Upper lobe of right lung (tissue), 1 donor: ENCODE measurements around the gene RNU5B-1. TPM values are rescaled to one million over a fixed set of nuclear protein-coding genes. Genes with fewer than 3 reads are reported as not detected.

Experiments used
- ATAC-seq: fragments of 200-7000 bp; cut with Tn5 transposase; one replicate; pipeline ENCODE4 v1.9.1; 2020; ENCODE audit warnings: mild to moderate bottlenecking, moderate library complexity
- DNase-seq: peaks from one replicate; pipeline ENCODE4 v3.0.0-alpha.2; 2020
- H3K27ac ChIP-seq: fragments of 200-600 bp; one replicate; pipeline ENCODE4 v1.8.0; 2022
- H3K27me3 ChIP-seq: fragments of 200-600 bp; one replicate; pipeline ENCODE4 v1.8.0; 2022; ENCODE audit warnings: mild to moderate bottlenecking
- H3K36me3 ChIP-seq: fragments of 200-600 bp; one replicate; pipeline ENCODE4 v1.8.0; 2022
- H3K4me1 ChIP-seq: fragments of 200-600 bp; one replicate; pipeline ENCODE4 v1.8.0; 2022
- H3K4me3 ChIP-seq: fragments of 200-600 bp; one replicate; pipeline ENCODE4 v1.8.0; 2022; ENCODE audit warnings: mild to moderate bottlenecking
- H3K9me3 ChIP-seq: fragments of 200-600 bp; one replicate; pipeline ENCODE4 v1.8.0; 2022
- intact Hi-C: fragments of 100-400 bp; cut with DNase I; formaldehyde crosslinking; loops from one replicate; pipeline ENCODE4 v1.11.0; 2022
- total RNA-seq: library from RNA; stranded (reverse); fragmentation: NEBNext Ultra II Directional; extraction: Animal tissue kit (Norgen Biotek cat#: 25700); gene quantifications from one replicate; pipeline ENCODE4 v1.2.1, GENCODE V29; 2021
- TF ChIP-seq, protein P1 (sequence below): fragments of 200-600 bp; IDR thresholded peaks from one replicate; pipeline ENCODE4 v1.8.0; 2022; ENCODE audit warnings: antibody characterized with exemption
- donor health status: DM: no; HTN: yes; CAD: no; lungs with severe emphysema.

Gene RNU5B-1
- total RNA-seq, 1 donor from 2014 or later, result 21.6 TPM

DNA sequence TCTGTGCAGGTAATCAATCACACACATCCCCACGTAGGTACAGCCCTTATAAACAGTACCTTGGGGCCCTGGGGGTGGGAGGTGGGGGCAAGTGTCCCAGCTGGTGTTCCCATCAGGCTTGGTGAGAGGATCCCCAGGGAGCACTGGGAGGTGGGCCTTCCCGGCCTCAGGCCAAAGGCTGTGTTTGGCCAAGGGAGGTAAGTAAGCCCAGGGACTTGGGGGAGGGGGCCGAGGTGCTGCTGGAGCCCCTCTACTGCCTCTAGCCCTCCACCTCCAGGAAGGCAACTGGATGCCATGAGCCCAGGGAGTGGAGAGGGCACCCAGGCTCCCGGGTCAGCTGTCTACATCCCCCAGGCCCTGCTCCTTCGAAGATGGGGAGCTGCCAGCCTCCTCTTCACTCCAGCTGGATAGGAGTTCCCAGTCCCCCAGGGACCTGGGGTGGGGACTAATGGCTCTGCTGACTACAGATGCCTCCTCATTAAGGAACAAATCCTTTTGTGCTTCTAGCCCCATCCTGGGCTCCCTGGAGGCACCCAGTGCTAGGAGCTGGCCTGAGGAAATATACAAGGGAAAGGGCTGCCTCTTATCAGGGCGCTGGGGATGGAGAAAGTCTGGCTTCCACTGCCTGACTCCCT, 33.1 kb downstream of the RNU5B-1 start:
- Histone ChIP-seq H3K36me3 (no peaks in the 10 kb centered on the region), H3K9me3 (no peaks in the 10 kb centered on the region), H3K4me1 (no peaks in the 10 kb centered on the region), H3K27ac (no peak overlapping the region), H3K4me3 (no peak overlapping the region), H3K27me3 (no peaks in the 10 kb centered on the region)
- TF ChIP-seq, protein P1, sequence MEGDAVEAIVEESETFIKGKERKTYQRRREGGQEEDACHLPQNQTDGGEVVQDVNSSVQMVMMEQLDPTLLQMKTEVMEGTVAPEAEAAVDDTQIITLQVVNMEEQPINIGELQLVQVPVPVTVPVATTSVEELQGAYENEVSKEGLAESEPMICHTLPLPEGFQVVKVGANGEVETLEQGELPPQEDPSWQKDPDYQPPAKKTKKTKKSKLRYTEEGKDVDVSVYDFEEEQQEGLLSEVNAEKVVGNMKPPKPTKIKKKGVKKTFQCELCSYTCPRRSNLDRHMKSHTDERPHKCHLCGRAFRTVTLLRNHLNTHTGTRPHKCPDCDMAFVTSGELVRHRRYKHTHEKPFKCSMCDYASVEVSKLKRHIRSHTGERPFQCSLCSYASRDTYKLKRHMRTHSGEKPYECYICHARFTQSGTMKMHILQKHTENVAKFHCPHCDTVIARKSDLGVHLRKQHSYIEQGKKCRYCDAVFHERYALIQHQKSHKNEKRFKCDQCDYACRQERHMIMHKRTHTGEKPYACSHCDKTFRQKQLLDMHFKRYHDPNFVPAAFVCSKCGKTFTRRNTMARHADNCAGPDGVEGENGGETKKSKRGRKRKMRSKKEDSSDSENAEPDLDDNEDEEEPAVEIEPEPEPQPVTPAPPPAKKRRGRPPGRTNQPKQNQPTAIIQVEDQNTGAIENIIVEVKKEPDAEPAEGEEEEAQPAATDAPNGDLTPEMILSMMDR, result no peak
- ATAC-seq (no peak), DNase-seq (no peak)
- intact Hi-C loops, result no loop called here

GRCh38 chr15:65338366-65338765, 33.9 kb downstream of the RNU5B-1 start:
- no peak overlapping the region for H3K27ac ChIP-seq
- no peaks in the 10 kb centered on the region for H3K27me3 ChIP-seq
- H3K4me3 ChIP-seq, result no peak overlapping the region
- H3K36me3 ChIP-seq, result no peaks in the 10 kb centered on the region
- TF ChIP-seq, protein P1, result no peak
- H3K9me3 ChIP-seq, result no peaks in the 10 kb centered on the region
- H3K4me1 ChIP-seq, result no peaks in the 10 kb centered on the region
- ATAC-seq (no peak), DNase-seq (no peak)
- intact Hi-C loops, result no loop called here

DNA sequence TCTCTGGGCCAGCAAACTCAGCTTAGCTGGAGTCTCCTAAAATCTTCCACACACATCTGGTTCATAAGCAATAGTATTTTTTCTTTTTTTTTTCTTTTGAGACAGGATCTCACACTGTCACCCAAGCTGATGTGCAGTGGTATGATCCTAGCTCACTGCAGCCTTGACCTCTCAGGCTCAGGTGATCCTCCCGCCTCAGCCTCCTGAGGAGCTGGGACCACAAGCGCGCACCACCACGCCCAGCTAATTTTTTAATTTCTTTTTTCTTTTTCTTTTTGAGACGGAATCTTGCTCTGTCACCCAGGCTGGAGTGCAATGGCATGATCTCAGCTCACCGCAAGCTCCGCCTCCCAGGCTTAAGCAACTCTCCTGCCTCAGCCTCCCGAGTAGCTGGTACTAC, 34.3 kb downstream of the RNU5B-1 start:
- no peaks in the 10 kb centered on the region for H3K36me3 ChIP-seq
- H3K27ac ChIP-seq, result no peak overlapping the region
- DNase-seq, result no peak
- no peak for ATAC-seq
- H3K27me3 ChIP-seq, result no peaks in the 10 kb centered on the region
- intact Hi-C loops, result no loop called here
- no peaks in the 10 kb centered on the region for H3K9me3 ChIP-seq
- TF ChIP-seq, protein P1, result no peak
- H3K4me1 ChIP-seq, result no peaks in the 10 kb centered on the region
- H3K4me3 ChIP-seq, result no peak overlapping the region

DNA sequence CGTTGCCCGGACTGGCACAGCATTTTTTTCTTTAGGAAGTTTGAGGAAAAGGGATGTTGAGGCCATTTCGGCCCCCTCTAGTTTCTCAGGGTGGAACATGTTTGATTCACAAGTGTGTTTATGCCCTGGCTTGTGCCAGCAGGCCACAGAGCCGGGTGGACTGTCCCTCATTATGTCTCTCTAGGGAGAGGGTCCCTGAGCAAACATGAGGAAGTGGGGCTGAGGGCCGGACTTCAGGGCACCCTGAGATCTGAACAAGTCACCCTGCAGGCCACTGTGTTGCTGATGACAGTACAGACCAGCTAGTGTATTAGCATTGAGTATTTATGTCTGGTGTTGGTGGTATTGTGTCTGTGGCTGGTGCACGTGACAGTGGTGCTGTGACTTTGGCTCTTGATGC, 34.9 kb downstream of the RNU5B-1 start:
- H3K27me3 ChIP-seq, result no peaks in the 10 kb centered on the region
- no peak overlapping the region for H3K27ac ChIP-seq
- no peaks in the 10 kb centered on the region for H3K4me1 ChIP-seq
- no peak overlapping the region for H3K4me3 ChIP-seq
- DNase-seq (no peak), ATAC-seq (no peak)
- H3K9me3 ChIP-seq, result no peaks in the 10 kb centered on the region
- TF ChIP-seq, protein P1, result no peak
- H3K36me3 ChIP-seq, result no peaks in the 10 kb centered on the region
- intact Hi-C loops, result no loop called here

GRCh38 chr15:65339920-65340319, 35.4 kb downstream of the RNU5B-1 start:
- TF ChIP-seq, protein P1, result no peak

DNA sequence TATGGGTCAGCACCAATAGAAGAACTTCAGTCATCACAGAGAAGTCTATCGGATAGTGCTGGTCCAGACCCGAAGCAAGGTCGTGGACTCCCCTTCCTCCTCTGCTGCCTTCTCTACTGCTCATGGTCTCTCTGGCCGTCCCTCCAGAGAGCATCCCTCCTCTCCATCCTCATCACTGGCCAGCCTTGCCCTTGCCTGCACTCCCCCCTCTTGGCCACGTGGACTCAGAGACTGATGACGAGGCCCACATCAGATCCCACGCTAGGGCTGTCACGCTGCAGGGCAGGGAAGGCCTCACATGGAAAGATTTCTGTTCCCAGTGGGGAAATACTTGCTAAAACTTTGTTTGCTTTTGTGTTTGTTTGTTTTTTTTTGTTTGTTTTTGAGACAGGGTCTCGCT, 38.0 kb downstream of the RNU5B-1 start:
- Histone ChIP-seq H3K36me3 (no peaks in the 10 kb centered on the region), H3K27ac (no peak overlapping the region), H3K27me3 (no peaks in the 10 kb centered on the region), H3K9me3 (no peaks in the 10 kb centered on the region), H3K4me1 (no peaks in the 10 kb centered on the region), H3K4me3 (no peak overlapping the region)
- intact Hi-C loops, result no loop called here
- TF ChIP-seq, protein P1, result no peak
- no peak for DNase-seq
- ATAC-seq, result no peak

More at GRCh38 chr15:65339920-65340319, 35.4 kb downstream of the RNU5B-1 start:
- ATAC-seq (no peak), DNase-seq (no peak)
- Histone ChIP-seq H3K27ac (no peak overlapping the region), H3K4me1 (no peaks in the 10 kb centered on the region), H3K36me3 (no peaks in the 10 kb centered on the region), H3K27me3 (no peaks in the 10 kb centered on the region), H3K4me3 (no peak overlapping the region), H3K9me3 (no peaks in the 10 kb centered on the region)
- intact Hi-C loops, result no loop called here
